Activated CD4-positive, alpha-beta T cell treated with anti-CD3 and anti-CD28 coated beads, Interleukin-2, amount 10 ng/mL, durations not matched to agents 7 days and 5 days (primary cell): ENCODE results near the gene C18orf32. TPM values are rescaled to one million over a fixed set of nuclear protein-coding genes. Genes with fewer than 3 reads are reported as not detected.

Source experiments
- CTCF ChIA-PET: fragments of 350-600 bp; sonication (Branson Sonifier 250); formaldehyde crosslinking; loops from one replicate; lab custom pipeline; 2021; ENCODE audit warnings: antibody characterized with exemption; lab: Charles Lee
- POLR2A ChIA-PET: fragments of 350-600 bp; sonication (Branson Sonifier 250); formaldehyde crosslinking; loops from one replicate; lab custom pipeline; 2021; ENCODE audit warnings: antibody characterized with exemption; lab: Charles Lee
- DNase-seq: peaks from one replicate; pipeline ENCODE4 v3.0.0-alpha.2; 2020
- H3K27ac Mint-ChIP-seq: one replicate; pipeline ENCODE4 v1.8.0; 2021; ENCODE audit warnings: mild to moderate bottlenecking, moderate library complexity, mixed read lengths
- H3K27me3 Mint-ChIP-seq: one replicate; pipeline ENCODE4 v1.8.0; 2021; ENCODE audit warnings: mixed read lengths
- H3K36me3 Mint-ChIP-seq: one replicate; pipeline ENCODE4 v1.8.0; 2021; ENCODE audit warnings: low read depth, mixed read lengths
- H3K4me1 Mint-ChIP-seq: one replicate; pipeline ENCODE4 v1.8.0; 2021; ENCODE audit warnings: mixed read lengths
- H3K4me3 Mint-ChIP-seq: one replicate; pipeline ENCODE4 v1.8.0; 2021; ENCODE audit warnings: mild to moderate bottlenecking, moderate library complexity, mixed read lengths
- H3K9me3 Mint-ChIP-seq: one replicate; pipeline ENCODE4 v1.8.0; 2021; ENCODE audit warnings: mixed read lengths
- total RNA-seq, 2 experiments: library from RNA; stranded (reverse); gene quantifications; one replicate each; pipeline ENCODE4 v1.2.3, GENCODE V29; 2021

The C18orf32 gene
- total RNA-seq, 2 experiments from 2014 or later, result 27.3 to 34.7 TPM

GRCh38 chr18:49495076-49495475, 8.0 kb upstream of the C18orf32 start:
- no peaks in the 10 kb centered on the region for H3K9me3 Mint-ChIP-seq
- H3K27ac Mint-ChIP-seq, result no peak overlapping the region
- H3K36me3 Mint-ChIP-seq, result peaks cover 18% of the 10 kb centered on the region
- CTCF ChIA-PET, result interaction anchor here (1.3 to 1.6 kb wide), 2 partner anchors 8 to 9 kb away, joined by 3 to 4 read pairs; partner anchors contain the start of gene C18orf32
- no peak for DNase-seq
- peaks cover 28% of the 10 kb centered on the region for H3K4me1 Mint-ChIP-seq
- POLR2A ChIA-PET, result no interaction called here
- no peak overlapping the region for H3K4me3 Mint-ChIP-seq
- peaks cover 6% of the 10 kb centered on the region for H3K27me3 Mint-ChIP-seq

DNA sequence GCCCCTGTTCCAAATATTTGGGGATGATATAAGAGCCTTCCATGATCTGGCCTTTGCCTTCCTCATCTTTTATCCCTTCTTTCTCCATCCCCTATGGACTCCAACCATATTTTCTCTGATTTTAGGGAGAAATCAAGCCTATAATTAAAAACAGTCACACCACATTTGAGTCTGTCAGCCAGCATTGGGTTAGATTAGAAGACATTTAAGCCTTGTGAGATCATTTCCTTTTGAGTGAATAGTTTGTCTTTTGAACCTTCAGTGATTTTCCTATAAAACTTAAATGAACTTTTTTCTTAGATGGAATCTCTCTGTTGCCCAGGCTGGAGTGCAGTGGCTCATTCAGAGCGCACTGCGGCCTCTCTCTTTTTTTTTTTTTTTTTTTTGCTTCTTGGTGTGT, 7.6 kb upstream of the C18orf32 start:
- peaks cover 23% of the 10 kb centered on the region for H3K36me3 Mint-ChIP-seq
- ChIA-PET CTCF (interaction anchor here (0.6 kb wide), 1 partner anchor 310 kb away, joined by 3 read pairs; no protein-coding TSS in a partner anchor), POLR2A (no interaction called here)
- no peaks in the 10 kb centered on the region for H3K9me3 Mint-ChIP-seq
- DNase-seq, result no peak
- peaks cover 6% of the 10 kb centered on the region for H3K27me3 Mint-ChIP-seq
- H3K27ac Mint-ChIP-seq, result no peak overlapping the region
- peaks cover 32% of the 10 kb centered on the region for H3K4me1 Mint-ChIP-seq
- H3K4me3 Mint-ChIP-seq, result no peak overlapping the region

- POLR2A ChIA-PET, result no interaction called here
- no peak for DNase-seq
- H3K27ac Mint-ChIP-seq, result peak overlapping the region; percentile 98
- peaks cover 2% of the 10 kb centered on the region for H3K27me3 Mint-ChIP-seq
- H3K4me3 Mint-ChIP-seq, result peak overlapping the region; percentile 99
- H3K9me3 Mint-ChIP-seq, result no peaks in the 10 kb centered on the region
- peaks cover 51% of the 10 kb centered on the region for H3K4me1 Mint-ChIP-seq
- CTCF ChIA-PET, result interaction anchor here (0.7 kb wide), 1 partner anchor 60 kb away, joined by 3 read pairs; no protein-coding TSS in a partner anchor
- peaks cover 43% of the 10 kb centered on the region for H3K36me3 Mint-ChIP-seq
Measured at GRCh38 chr18:49492694-49493033, 5.6 kb upstream of the C18orf32 start.

GRCh38 chr18:49491857-49492693, 5.0 kb upstream of the C18orf32 start, which contains the start of gene RPL17:
Gene RPL17, minus strand, starts transcription at chr18:49492465.
- peak within 1 kb of the TSS; percentile 99 for H3K4me3 Mint-ChIP-seq
- CTCF ChIA-PET, result no interaction called here
- H3K9me3 Mint-ChIP-seq, result no peaks in the 10 kb centered on the region
- peak; percentile 94 for DNase-seq
- H3K4me1 Mint-ChIP-seq, result peaks cover 57% of the 10 kb centered on the region
- peak within 1 kb of the TSS; percentile 98 for H3K27ac Mint-ChIP-seq
- peaks cover 48% of the 10 kb centered on the region for H3K36me3 Mint-ChIP-seq
- H3K27me3 Mint-ChIP-seq, result peaks cover 2% of the 10 kb centered on the region
- POLR2A ChIA-PET, result no interaction called here

GRCh38 chr18:49491534-49491856, 4.5 kb upstream of the C18orf32 start:
- Mint-ChIP-seq H3K36me3 (peaks cover 51% of the 10 kb centered on the region), H3K4me1 (peaks cover 57% of the 10 kb centered on the region), H3K27ac (peak overlapping the region; percentile 98), H3K4me3 (peak overlapping the region; percentile 99), H3K9me3 (no peaks in the 10 kb centered on the region), H3K27me3 (peaks cover 2% of the 10 kb centered on the region)
- DNase-seq, result no peak
- ChIA-PET POLR2A (no interaction called here), CTCF (no interaction called here)

DNA sequence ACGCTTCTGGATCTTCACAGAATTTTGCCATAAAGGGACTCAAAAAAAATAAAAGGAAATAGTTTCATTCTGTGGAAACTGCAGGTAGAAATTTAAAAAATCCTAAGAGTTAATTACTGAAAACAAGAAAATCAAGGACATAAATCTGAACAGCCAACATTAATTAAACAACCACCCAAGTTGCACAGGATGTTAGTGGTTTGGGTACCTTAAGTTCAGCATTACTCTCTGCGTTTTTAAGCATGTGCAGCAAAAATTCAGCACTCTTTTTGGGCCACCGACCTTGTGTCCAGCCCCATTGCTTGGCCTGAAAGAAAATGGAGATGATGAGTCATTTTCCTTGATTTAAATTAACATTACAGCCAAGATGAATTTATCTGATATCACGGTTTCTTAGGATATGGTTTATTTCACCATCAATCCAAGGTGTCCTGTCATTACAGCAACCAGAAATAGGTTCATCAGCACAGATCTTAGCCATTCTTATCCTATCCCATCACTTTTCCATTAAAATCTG, 3.3 kb upstream of the C18orf32 start:
- Mint-ChIP-seq H3K4me3 (peak overlapping the region; percentile 99), H3K27ac (peak overlapping the region; percentile 98), H3K9me3 (no peaks in the 10 kb centered on the region), H3K27me3 (peaks cover 2% of the 10 kb centered on the region), H3K4me1 (peaks cover 60% of the 10 kb centered on the region), H3K36me3 (peaks cover 53% of the 10 kb centered on the region)
- CTCF ChIA-PET, result interaction anchor here (0.6 kb wide), 1 partner anchor 43 kb away, joined by 5 read pairs; no protein-coding TSS in a partner anchor
- no peak for DNase-seq
- POLR2A ChIA-PET, result no interaction called here

DNA sequence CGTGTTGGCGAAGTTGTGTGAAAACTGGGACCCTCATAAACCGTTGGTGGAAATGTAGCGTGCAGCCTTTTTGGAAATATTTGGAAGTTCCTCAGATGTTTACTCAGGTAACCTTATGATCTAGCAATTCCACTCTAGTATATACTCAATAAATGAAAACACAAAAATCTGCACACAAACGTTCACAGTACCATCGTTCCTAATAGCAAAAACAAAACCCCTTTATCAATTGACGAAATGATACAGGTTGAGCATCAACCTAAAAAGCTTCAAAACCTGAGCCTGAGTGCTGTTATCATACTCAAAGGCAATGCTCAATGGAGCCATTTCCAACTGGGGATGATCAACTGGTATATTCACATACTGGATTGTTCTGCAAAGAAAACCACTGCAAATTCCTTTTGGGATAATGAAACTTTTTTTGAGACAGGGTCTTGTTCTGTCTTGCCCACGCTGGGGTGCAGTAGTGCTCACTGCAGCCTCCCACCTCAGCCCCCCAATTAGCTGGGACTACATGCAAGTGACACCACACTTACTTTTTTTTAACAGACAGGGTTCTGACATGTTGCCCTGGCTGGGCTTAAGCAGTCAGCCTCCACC, 777 bp upstream of the C18orf32 start:
- Mint-ChIP-seq H3K4me1 (peaks cover 69% of the 10 kb centered on the region), H3K36me3 (peaks cover 67% of the 10 kb centered on the region), H3K4me3 (peak overlapping the region; percentile 94), H3K9me3 (no peaks in the 10 kb centered on the region), H3K27me3 (no peaks in the 10 kb centered on the region), H3K27ac (peak overlapping the region; percentile 96)
- no peak for DNase-seq
- POLR2A ChIA-PET, result interaction anchor here (0.8 kb wide), 1 partner anchor 23 kb away, joined by 3 read pairs; no protein-coding TSS in a partner anchor
- CTCF ChIA-PET, result interaction anchor here (1.3 to 1.7 kb wide), 2 partner anchors 8 to 10 kb away, joined by 4 to 8 read pairs; no protein-coding TSS in a partner anchor

DNA sequence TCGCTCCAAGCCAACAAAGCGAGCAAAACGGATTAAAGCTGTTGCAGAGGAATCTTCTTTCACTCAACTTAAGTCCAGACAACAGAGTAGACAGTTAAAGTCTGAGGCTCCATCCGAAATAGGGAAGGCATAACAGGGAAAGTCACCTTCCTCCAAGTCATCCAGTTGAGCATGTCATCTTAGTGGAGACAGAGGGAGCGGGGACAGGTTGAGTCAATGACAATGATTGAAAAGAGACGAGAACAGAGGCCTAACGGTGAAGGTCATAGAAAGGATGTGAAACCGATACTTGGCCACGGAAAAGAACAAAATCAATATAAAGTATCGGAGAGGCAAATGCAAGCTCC, 455 bp downstream of the C18orf32 start:
- peaks cover 64% of the 10 kb centered on the region for H3K4me1 Mint-ChIP-seq
- POLR2A ChIA-PET, result interaction anchor here (0.6 to 0.8 kb wide), 2 partner anchors 22 to 302 kb away, joined by 3 to 4 read pairs; no protein-coding TSS in a partner anchor
- peaks cover 72% of the 10 kb centered on the region for H3K36me3 Mint-ChIP-seq
- peak overlapping the region; percentile 96 for H3K27ac Mint-ChIP-seq
- CTCF ChIA-PET, result interaction anchor here (0.8 to 2.0 kb wide), 6 partner anchors 9 to 772 kb away, joined by 3 to 8 read pairs (median 4); no protein-coding TSS in a partner anchor
- no peaks in the 10 kb centered on the region for H3K9me3 Mint-ChIP-seq
- peak overlapping the region; percentile 94 for H3K4me3 Mint-ChIP-seq
- DNase-seq, result no peak
- no peaks in the 10 kb centered on the region for H3K27me3 Mint-ChIP-seq

DNA sequence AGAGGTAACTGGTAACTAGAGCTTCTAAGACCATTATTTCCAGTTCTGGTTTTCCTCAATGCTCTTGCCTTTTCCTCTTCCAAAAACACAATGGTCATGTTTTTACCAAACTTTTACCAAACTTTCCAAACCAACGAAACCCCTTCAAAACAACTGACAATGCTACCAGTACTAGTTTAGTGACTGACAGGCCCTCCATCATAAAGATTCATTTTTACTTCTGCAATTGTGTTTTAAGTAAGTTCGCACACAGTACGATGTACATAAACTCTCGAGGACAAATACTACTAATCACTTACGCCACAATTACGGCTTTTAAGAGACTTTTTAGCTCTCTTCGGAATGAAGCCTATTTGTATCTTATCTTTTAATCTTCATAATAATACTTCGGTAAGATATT, 900 bp downstream of the C18orf32 start:
- peak overlapping the region; percentile 94 for H3K4me3 Mint-ChIP-seq
- H3K36me3 Mint-ChIP-seq, result peaks cover 67% of the 10 kb centered on the region
- H3K9me3 Mint-ChIP-seq, result no peaks in the 10 kb centered on the region
- peaks cover 60% of the 10 kb centered on the region for H3K4me1 Mint-ChIP-seq
- ChIA-PET CTCF (interaction anchor here (0.6 to 2.0 kb wide), 6 partner anchors 8 to 771 kb away, joined by 3 to 8 read pairs (median 4); no protein-coding TSS in a partner anchor), POLR2A (no interaction called here)
- H3K27me3 Mint-ChIP-seq, result no peaks in the 10 kb centered on the region
- no peak for DNase-seq
- H3K27ac Mint-ChIP-seq, result peak overlapping the region; percentile 96

GRCh38 chr18:49483198-49483597, 3.8 kb downstream of the C18orf32 start:
- Mint-ChIP-seq H3K36me3 (peaks cover 54% of the 10 kb centered on the region), H3K27ac (no peak overlapping the region), H3K4me1 (peaks cover 32% of the 10 kb centered on the region), H3K9me3 (no peaks in the 10 kb centered on the region), H3K27me3 (no peaks in the 10 kb centered on the region), H3K4me3 (no peak overlapping the region)
- ChIA-PET POLR2A (no interaction called here), CTCF (interaction anchor here (1.4 kb wide), 1 partner anchor 23 kb away, joined by 4 read pairs; the partner anchor contains the start of gene DYM)
- DNase-seq, result no peak

- Mint-ChIP-seq H3K27me3 (no peaks in the 10 kb centered on the region), H3K27ac (no peak overlapping the region), H3K4me1 (peaks cover 22% of the 10 kb centered on the region), H3K36me3 (peaks cover 43% of the 10 kb centered on the region), H3K9me3 (no peaks in the 10 kb centered on the region), H3K4me3 (no peak overlapping the region)
- ChIA-PET CTCF (no interaction called here), POLR2A (no interaction called here)
- DNase-seq, result no peak
Measured at GRCh38 chr18:49481907-49482306, 5.1 kb downstream of the C18orf32 start.

- H3K9me3 Mint-ChIP-seq, result no peaks in the 10 kb centered on the region
- no peak overlapping the region for H3K4me3 Mint-ChIP-seq
- CTCF ChIA-PET, result interaction anchor here (0.6 kb wide), 1 partner anchor 401 kb away, joined by 3 read pairs; no protein-coding TSS in a partner anchor
- no peaks in the 10 kb centered on the region for H3K27me3 Mint-ChIP-seq
- POLR2A ChIA-PET, result no interaction called here
- no peak for DNase-seq
- peaks cover 46% of the 10 kb centered on the region for H3K36me3 Mint-ChIP-seq
- no peak overlapping the region for H3K27ac Mint-ChIP-seq
- peaks cover 28% of the 10 kb centered on the region for H3K4me1 Mint-ChIP-seq
Measured at GRCh38 chr18:49481317-49481716, 5.7 kb downstream of the C18orf32 start.
